GM19438 (cell line): Measurements from ENCODE around the gene ATXN7L1.
A peak's percentile ranks its signal among the peaks of the same experiment; 100 is the strongest.

Experiments used
- ATAC-seq: cut with Tn5 transposase; IDR thresholded peaks from one replicate; pipeline ENCODE4 v1.9.1; 2021; ENCODE audit warnings: low read depth; ENCODE audit not compliant: unreplicated experiment

Gene ATXN7L1

GRCh38 chr7:105689067-105689819 is 187.2 kb downstream of the ATXN7L1 start:
- no peak for ATAC-seq

- ATAC-seq: no peak
Measured at GRCh38 chr7:105688617-105689016, 187.8 kb downstream of the ATXN7L1 start.

- ATAC-seq: no peak
Measured at GRCh38 chr7:105685161-105685560, 191.2 kb downstream of the ATXN7L1 start.

- ATAC-seq: no peak
Measured at GRCh38 chr7:105682341-105683060, 193.9 kb downstream of the ATXN7L1 start.

DNA sequence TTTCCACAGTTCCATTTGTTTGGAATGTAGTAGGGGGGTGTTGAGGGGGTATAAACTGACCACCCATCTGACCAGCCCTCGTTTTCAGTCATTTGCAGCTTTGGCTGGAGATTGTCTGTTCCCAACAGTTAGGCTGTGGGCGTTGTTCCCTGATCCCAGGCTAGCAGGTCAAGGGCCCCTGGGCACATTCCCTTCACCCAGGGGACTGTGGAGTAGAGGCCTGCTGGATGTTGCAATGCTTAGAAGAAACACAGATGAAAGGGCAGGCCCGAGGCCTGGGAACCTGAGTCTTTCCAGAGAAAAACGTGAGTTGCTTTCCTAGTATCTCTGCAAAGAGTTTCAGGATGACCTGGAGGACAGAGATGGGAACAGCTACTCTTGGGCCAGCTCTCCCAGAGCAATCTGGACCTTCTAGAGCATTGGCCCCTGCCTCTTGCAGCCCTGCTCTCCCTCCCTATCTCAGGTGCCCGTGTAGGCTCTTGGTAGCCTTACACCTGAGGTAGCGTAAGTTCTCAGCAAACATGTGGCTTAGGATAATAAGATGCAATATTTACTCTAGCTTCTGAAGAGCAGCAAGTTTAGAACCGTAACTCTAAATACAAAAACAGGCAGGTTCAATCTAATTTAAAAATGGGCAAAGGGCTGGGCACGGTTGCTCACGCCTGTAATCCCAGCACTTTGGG is 195.8 kb downstream of the ATXN7L1 start:
- ATAC-seq: no peak

- peak; percentile 72 for ATAC-seq
Measured at GRCh38 chr7:105678811-105679495, 197.4 kb downstream of the ATXN7L1 start.

- peak; percentile 60 for ATAC-seq
Measured at GRCh38 chr7:105677817-105678573, 198.4 kb downstream of the ATXN7L1 start.

DNA sequence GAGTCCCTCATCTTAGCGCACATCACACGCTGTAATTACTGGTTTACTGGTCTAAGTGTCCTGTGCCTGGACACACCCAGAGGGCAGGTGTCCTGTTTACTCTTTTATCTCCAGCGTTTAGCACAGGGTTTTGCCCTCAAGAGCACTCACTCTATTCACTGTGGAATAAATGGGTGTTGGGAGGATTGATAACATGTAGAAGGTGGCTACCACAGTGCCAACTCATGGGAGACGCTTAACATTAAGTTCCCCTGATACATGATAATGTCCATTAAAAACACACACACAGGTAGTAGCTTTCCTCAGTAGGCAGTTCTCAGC is 199.0 kb downstream of the ATXN7L1 start:
- no peak for ATAC-seq

- no peak for ATAC-seq
Measured at GRCh38 chr7:105675934-105676371, 200.4 kb downstream of the ATXN7L1 start.

- ATAC-seq: no peak
Measured at GRCh38 chr7:105674200-105674920, 202.0 kb downstream of the ATXN7L1 start.

GRCh38 chr7:105673367-105674084 is 202.9 kb downstream of the ATXN7L1 start:
- ATAC-seq: no peak

GRCh38 chr7:105672801-105673200 is 203.6 kb downstream of the ATXN7L1 start:
- no peak for ATAC-seq

- no peak for ATAC-seq
Measured at GRCh38 chr7:105666324-105666723, 210.1 kb downstream of the ATXN7L1 start.

DNA sequence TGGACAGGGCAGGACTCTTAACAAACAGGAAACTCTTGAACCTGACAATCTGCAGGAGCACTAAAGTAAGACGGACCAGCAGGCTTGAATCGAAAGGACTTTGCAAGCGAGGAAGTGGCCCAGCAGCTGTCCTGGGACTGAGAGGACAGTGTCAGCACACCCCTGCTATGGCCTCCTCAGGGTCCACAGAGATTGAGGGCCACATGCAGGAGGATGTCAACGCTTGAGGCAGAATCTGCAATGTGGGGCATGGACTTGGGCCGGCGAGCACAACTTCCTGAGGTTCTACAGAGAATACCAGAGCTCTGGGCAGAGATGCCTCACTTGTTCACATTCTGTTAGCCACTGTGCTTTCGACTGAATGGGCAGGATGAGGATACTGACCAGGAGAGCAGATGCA is 210.7 kb downstream of the ATXN7L1 start:
- ATAC-seq: no peak

DNA sequence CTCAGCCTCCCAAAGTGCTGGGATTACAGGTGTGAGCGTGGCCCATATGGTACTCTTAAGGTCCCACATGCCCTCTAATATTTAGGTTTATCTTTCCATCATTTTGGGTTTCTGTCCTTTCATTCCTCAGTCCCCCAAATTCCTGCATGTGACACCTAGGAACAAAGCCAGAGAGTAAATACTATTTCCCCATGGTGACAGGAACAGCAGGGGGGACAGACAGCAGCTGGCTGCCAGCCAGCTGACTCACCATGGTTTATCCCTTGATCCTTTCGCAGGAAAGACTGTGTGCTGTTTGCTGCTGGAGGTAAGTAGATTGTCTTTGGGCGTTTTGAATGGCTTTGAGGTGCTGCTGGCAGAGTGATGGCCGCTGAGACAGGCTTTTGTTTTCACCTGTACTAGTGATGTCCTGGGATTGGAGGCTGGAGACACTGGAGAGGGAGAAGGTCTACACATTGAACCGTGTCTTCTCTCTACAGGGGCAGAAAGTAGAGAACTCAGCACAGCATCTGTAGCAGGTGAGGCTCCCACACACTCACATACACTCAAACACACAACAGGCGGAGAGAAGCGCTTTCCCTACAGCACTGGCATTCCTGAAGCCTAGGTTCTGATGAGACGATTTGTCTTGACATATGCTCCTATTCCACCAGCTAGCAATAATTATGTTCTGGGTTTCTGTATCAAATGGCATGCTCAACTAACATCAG is 211.4 kb downstream of the ATXN7L1 start:
- ATAC-seq: no peak

- no peak for ATAC-seq
Measured at GRCh38 chr7:105662998-105663397, 213.4 kb downstream of the ATXN7L1 start.

- no peak for ATAC-seq
Measured at GRCh38 chr7:105661625-105662024, 214.8 kb downstream of the ATXN7L1 start.

DNA sequence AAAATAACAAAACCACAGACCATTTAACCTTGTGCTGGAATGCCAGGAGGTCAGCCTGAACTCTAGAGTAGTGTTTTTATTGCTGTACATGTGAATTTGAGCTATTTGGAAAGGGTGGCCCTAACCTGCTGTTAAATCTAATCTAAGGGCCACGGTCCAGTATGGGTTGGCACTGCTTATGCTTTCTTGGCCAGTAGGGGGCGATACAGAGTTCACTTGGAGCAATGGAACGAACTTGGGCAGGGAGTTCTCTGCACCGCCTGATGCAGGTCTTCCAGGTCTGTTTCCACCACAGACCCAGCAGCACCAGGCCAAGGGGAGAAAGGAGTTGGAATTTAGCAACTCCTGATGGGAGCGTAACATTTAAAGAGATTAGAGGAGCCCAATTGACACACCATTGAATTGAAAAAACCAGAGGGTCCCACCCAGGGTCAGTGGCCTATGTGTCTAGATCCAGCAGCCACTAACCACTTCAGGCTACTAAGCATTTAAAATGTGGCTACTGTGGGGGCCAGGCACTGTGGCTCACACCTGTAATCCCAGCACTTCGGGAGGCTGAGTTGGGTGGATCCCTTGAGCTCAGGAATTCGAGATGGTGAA is 219.4 kb downstream of the ATXN7L1 start:
- no peak for ATAC-seq
